CD4-positive, alpha-beta T cell (primary cell): ENCODE data around the gene NCKAP5. TPM values are rescaled to one million over a fixed set of nuclear protein-coding genes. Genes with fewer than 3 reads are reported as not detected.

ENCODE experiments used
- ATAC-seq: fragments of 200-7000 bp; cut with Tn5 transposase; one replicate; pipeline ENCODE4 v1.10.0; 2022; ENCODE audit warnings: mild to moderate bottlenecking; ENCODE audit not compliant: poor library complexity
- CTCF ChIA-PET: fragments of 350-600 bp; sonication (Branson Sonifier 250); formaldehyde crosslinking; loops from one replicate; lab custom pipeline; 2021; ENCODE audit warnings: antibody characterized with exemption, inconsistent platforms; lab: Charles Lee
- POLR2A ChIA-PET: fragments of 350-600 bp; sonication (Branson Sonifier 250); formaldehyde crosslinking; loops from one replicate; lab custom pipeline; 2021; ENCODE audit warnings: antibody characterized with exemption, inconsistent platforms; lab: Charles Lee
- DNase-seq, 14 experiments: peaks; one replicate each; pipeline ENCODE4 v3.0.0-alpha.2; 2013 to 2020; ENCODE audit warnings: mixed read lengths in 2 of 14
- H3K27ac ChIP-seq, 2 donors: one replicate each; pipeline versions ENCODE4 v1.5.1 to v1.7.0; 2013; ENCODE audit warnings: low read length in 2 of 2, low read depth in 1 of 2, mild to moderate bottlenecking in 1 of 2
- H3K27me3 ChIP-seq, 2 experiments: 1 replicate in 1 of 2; 2 replicates in 1 of 2; pipeline versions ENCODE4 v1.6.1 to v1.7.0; 2013; ENCODE audit warnings: low read length in 2 of 2, control low read depth in 1 of 2, mild to moderate bottlenecking in 1 of 2, moderate library complexity in 1 of 2; ENCODE audit not compliant: insufficient read depth in 2 of 2, control insufficient read depth in 1 of 2
- H3K36me3 ChIP-seq: one replicate; pipeline ENCODE4 v1.6.1; 2013; ENCODE audit warnings: low read length, control low read depth; ENCODE audit not compliant: insufficient read depth
- H3K4me1 ChIP-seq: one replicate; pipeline ENCODE4 v1.6.1; 2013; ENCODE audit warnings: low read length, control low read depth; ENCODE audit not compliant: insufficient read depth
- H3K4me3 ChIP-seq: one replicate; pipeline ENCODE4 v1.5.1; 2013; ENCODE audit warnings: mild to moderate bottlenecking, low read length, moderate library complexity
- H3K9me3 ChIP-seq, 2 experiments: 1 replicate in 1 of 2; 2 replicates in 1 of 2; pipeline versions ENCODE4 v1.6.1 to v1.7.0; 2013; ENCODE audit warnings: low read length in 2 of 2, mild to moderate bottlenecking in 2 of 2, control low read depth in 1 of 2, moderate library complexity in 1 of 2; ENCODE audit not compliant: control insufficient read depth in 1 of 2, insufficient read depth in 1 of 2
- H3K27ac Mint-ChIP-seq: one replicate; pipeline ENCODE4 v1.8.0; 2020; ENCODE audit warnings: mixed read lengths
- H3K27me3 Mint-ChIP-seq: one replicate; pipeline ENCODE4 v1.8.0; 2021; ENCODE audit warnings: mixed read lengths
- H3K36me3 Mint-ChIP-seq: one replicate; pipeline ENCODE4 v1.8.0; 2021; ENCODE audit warnings: low read depth, mixed read lengths
- H3K4me1 Mint-ChIP-seq: one replicate; pipeline ENCODE4 v1.8.0; 2021; ENCODE audit warnings: low read depth, mixed read lengths
- H3K4me3 Mint-ChIP-seq: one replicate; pipeline ENCODE4 v1.8.0; 2020; ENCODE audit warnings: mild to moderate bottlenecking, mixed read lengths
- H3K9me3 Mint-ChIP-seq: one replicate; pipeline ENCODE4 v1.8.0; 2020; ENCODE audit warnings: mixed read lengths
- CTCF ChIP-seq: fragments of 200-600 bp; IDR thresholded peaks from one replicate; pipeline ENCODE4 v1.8.0; 2022; ENCODE audit warnings: antibody characterized with exemption, mild to moderate bottlenecking
- intact Hi-C, 2 experiments: fragments of 100-400 bp; cut with DNase I in 1 of 2; cut with micrococcal nuclease in 1 of 2; formaldehyde crosslinking; loops; one replicate each; pipeline versions ENCODE4 v1.15.1 to v1.9.0; 2023 to 2025; cut with DNase I, micrococcal nuclease
- total RNA-seq, 174 experiments: library from RNA in 2 of 174; stranded (reverse) in 2 of 174; gene quantifications; one replicate each; pipeline ENCODE4 v1.2.3 and lab custom pipeline; 2021 to 2026

NCKAP5 gene
- total RNA-seq, 2 experiments from 2014 or later, result not detected

GRCh38 chr2:133053541-133053940 is 514.7 kb downstream of the NCKAP5 start:
- ATAC-seq, result no peak
- TF ChIP-seq CTCF, result no peak
- no peaks in the 10 kb centered on the region for H3K36me3 Mint-ChIP-seq
- Histone ChIP-seq H3K27ac (no peak overlapping the region), H3K4me1 (no peaks in the 10 kb centered on the region), H3K4me3 (no peak overlapping the region), H3K36me3 (no peaks in the 10 kb centered on the region), H3K9me3 (peaks cover 0 to 10% of the 10 kb centered on the region in 2 experiments), H3K27me3 (no peaks in the 10 kb centered on the region)
- H3K27ac Mint-ChIP-seq, result no peak overlapping the region
- no peaks in the 10 kb centered on the region for H3K4me1 Mint-ChIP-seq
- intact Hi-C loops, result no loop called here
- peaks cover 5% of the 10 kb centered on the region for H3K9me3 Mint-ChIP-seq
- no peak overlapping the region for H3K4me3 Mint-ChIP-seq
- DNase-seq, result no peak
- no peaks in the 10 kb centered on the region for H3K27me3 Mint-ChIP-seq
- ChIA-PET POLR2A (no interaction called here), CTCF (no interaction called here)

GRCh38 chr2:133045787-133046186 is 522.5 kb downstream of the NCKAP5 start:
- intact Hi-C loops, result no loop called here
- Histone ChIP-seq H3K27me3 (no peaks in the 10 kb centered on the region), H3K27ac (no peak overlapping the region), H3K4me1 (no peaks in the 10 kb centered on the region), H3K9me3 (peaks cover 0 to 5% of the 10 kb centered on the region in 2 experiments), H3K36me3 (no peaks in the 10 kb centered on the region), H3K4me3 (no peak overlapping the region)
- CTCF ChIA-PET, result no interaction called here
- no peak overlapping the region for H3K27ac Mint-ChIP-seq
- DNase-seq (no peak), ATAC-seq (no peak)
- POLR2A ChIA-PET, result no interaction called here
- H3K4me3 Mint-ChIP-seq, result no peak overlapping the region
- no peak for TF ChIP-seq CTCF
- no peaks in the 10 kb centered on the region for H3K36me3 Mint-ChIP-seq
- no peaks in the 10 kb centered on the region for H3K27me3 Mint-ChIP-seq
- no peaks in the 10 kb centered on the region for H3K9me3 Mint-ChIP-seq
- no peaks in the 10 kb centered on the region for H3K4me1 Mint-ChIP-seq

- DNase-seq, result no peak
- Mint-ChIP-seq H3K27ac (no peak overlapping the region), H3K27me3 (no peaks in the 10 kb centered on the region), H3K4me3 (no peak overlapping the region), H3K36me3 (no peaks in the 10 kb centered on the region), H3K9me3 (peaks cover 2% of the 10 kb centered on the region), H3K4me1 (no peaks in the 10 kb centered on the region)
- H3K4me3 ChIP-seq, result no peak overlapping the region
- H3K36me3 ChIP-seq, result no peaks in the 10 kb centered on the region
- H3K4me1 ChIP-seq, result no peaks in the 10 kb centered on the region
- CTCF ChIA-PET, result no interaction called here
- no peaks in the 10 kb centered on the region for H3K27me3 ChIP-seq
- POLR2A ChIA-PET, result no interaction called here
- peaks cover 0 to 5% of the 10 kb centered on the region in 2 experiments for H3K9me3 ChIP-seq
- intact Hi-C loops, result no loop called here
- ATAC-seq, result no peak
- no peak for TF ChIP-seq CTCF
- H3K27ac ChIP-seq, result no peak overlapping the region
These were observed 523.7 kb downstream of the NCKAP5 start for GRCh38 chr2:133044556-133044955.
